Measurements from ENCODE around the gene UBE2QL1.

- TF ChIP-seq SRF (IDR thresholded peaks at IDR 0.05; ENCODE audit: low read depth) (no peak), YY1 (IDR thresholded peaks at IDR 0.05; ENCODE audit: extremely low read depth, insufficient replicate concordance, low read depth, low read length) (no peak), ZNF274 (IDR thresholded peaks at IDR 0.05; ENCODE audit: low read depth, low read length) (no peak), TCF7L2 (IDR thresholded peaks at IDR 0.05; ENCODE audit: borderline replicate concordance, extremely low read depth, insufficient read depth, insufficient read length) (no peak), POLR2AphosphoS5 (IDR thresholded peaks at IDR 0.05; ENCODE audit: low read depth, low read length) (no peak), EZH2phosphoT487 (IDR thresholded peaks at IDR 0.05; ENCODE audit: borderline replicate concordance) (no peak), EZH2 (IDR thresholded peaks at IDR 0.05) (no peak)
- TF ChIP-seq, protein P1, sequence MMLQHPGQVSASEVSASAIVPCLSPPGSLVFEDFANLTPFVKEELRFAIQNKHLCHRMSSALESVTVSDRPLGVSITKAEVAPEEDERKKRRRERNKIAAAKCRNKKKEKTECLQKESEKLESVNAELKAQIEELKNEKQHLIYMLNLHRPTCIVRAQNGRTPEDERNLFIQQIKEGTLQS (IDR thresholded peaks at IDR 0.05): no peak
- TF ChIP-seq, protein P2, sequence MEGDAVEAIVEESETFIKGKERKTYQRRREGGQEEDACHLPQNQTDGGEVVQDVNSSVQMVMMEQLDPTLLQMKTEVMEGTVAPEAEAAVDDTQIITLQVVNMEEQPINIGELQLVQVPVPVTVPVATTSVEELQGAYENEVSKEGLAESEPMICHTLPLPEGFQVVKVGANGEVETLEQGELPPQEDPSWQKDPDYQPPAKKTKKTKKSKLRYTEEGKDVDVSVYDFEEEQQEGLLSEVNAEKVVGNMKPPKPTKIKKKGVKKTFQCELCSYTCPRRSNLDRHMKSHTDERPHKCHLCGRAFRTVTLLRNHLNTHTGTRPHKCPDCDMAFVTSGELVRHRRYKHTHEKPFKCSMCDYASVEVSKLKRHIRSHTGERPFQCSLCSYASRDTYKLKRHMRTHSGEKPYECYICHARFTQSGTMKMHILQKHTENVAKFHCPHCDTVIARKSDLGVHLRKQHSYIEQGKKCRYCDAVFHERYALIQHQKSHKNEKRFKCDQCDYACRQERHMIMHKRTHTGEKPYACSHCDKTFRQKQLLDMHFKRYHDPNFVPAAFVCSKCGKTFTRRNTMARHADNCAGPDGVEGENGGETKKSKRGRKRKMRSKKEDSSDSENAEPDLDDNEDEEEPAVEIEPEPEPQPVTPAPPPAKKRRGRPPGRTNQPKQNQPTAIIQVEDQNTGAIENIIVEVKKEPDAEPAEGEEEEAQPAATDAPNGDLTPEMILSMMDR (IDR thresholded peaks at IDR 0.05 in 2 of 3, conservative IDR thresholded peaks at IDR 0.05 in 1 of 3; ENCODE audit: borderline replicate concordance in 1 of 3, insufficient read depth in 1 of 3, low read depth in 2 of 3, low read length in 2 of 3): no peak
Measured at GRCh38 chr5:6468104-6468503, 19.4 kb downstream of the UBE2QL1 start.

Data from HCT116 (cell line).